IMR-90 (cell line): Measurements from ENCODE around the gene CD33.

ENCODE experiments used
- CTCF ChIP-seq: conservative IDR thresholded peaks from 2 replicates; pipeline ENCODE4 v1.5.1; 2012; ENCODE audit warnings: mild to moderate bottlenecking, low read depth, low read length, improper control_type of control experiment
- RFX5 ChIP-seq: IDR thresholded peaks from 2 replicates; pipeline ENCODE4 v1.8.0; 2012; ENCODE audit warnings: low read depth, mild to moderate bottlenecking, low read length, moderate library complexity

DNA sequence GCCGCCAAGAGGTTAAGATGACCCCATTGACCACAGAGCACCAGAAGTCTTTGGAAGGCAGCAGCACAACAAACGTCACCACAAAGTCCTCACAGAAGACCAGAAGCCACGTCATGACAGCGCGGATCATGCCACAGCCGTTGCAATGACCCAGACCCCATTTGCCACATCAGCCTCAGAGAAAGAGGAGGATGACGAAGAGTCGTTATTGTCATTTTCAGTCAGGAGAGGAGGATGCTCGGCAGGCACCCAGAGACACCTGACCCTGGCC is 29.6 kb upstream of the CD33 start:
- TF ChIP-seq RFX5, result no peak
- TF ChIP-seq CTCF, result no peak
